Activated CD4-positive, alpha-beta T cell treated with anti-CD3 and anti-CD28 coated beads, Interleukin-2, amount 10 ng/mL, durations not matched to agents 24 days and 14 days (primary cell): ENCODE data around the gene FGF16. TPM values are rescaled to one million over a fixed set of nuclear protein-coding genes. Genes with fewer than 3 reads are reported as not detected.
A peak's percentile ranks its signal among the peaks of the same experiment; 100 is the strongest.
"Not testable (repeated sequence)": the region's sequence is repeated elsewhere in the genome, so short reads cannot be mapped to it uniquely, and the experiment has no call there.

ENCODE experiments used
- DNase-seq: peaks from one replicate; pipeline ENCODE4 v3.0.0; 2022
- H3K27ac Mint-ChIP-seq: one replicate; pipeline ENCODE4 v1.8.0; 2022; ENCODE audit warnings: mild to moderate bottlenecking, mixed read lengths
- H3K27me3 Mint-ChIP-seq: one replicate; pipeline ENCODE4 v1.8.0; 2022; ENCODE audit warnings: mixed read lengths
- H3K36me3 Mint-ChIP-seq: one replicate; pipeline ENCODE4 v1.8.0; 2022; ENCODE audit warnings: low read depth, mild to moderate bottlenecking, mixed read lengths
- H3K4me1 Mint-ChIP-seq: one replicate; pipeline ENCODE4 v1.8.0; 2021; ENCODE audit warnings: mixed read lengths
- H3K4me3 Mint-ChIP-seq: one replicate; pipeline ENCODE4 v1.8.0; 2022; ENCODE audit warnings: mild to moderate bottlenecking, moderate library complexity, mixed read lengths
- H3K9me3 Mint-ChIP-seq: one replicate; pipeline ENCODE4 v1.8.0; 2021; ENCODE audit warnings: mixed read lengths
- intact Hi-C: fragments of 100-400 bp; cut with micrococcal nuclease; formaldehyde crosslinking; loops from one replicate; pipeline ENCODE4 v1.15.1; 2023
- total RNA-seq: library from RNA; stranded (reverse); gene quantifications from 2 replicates; pipeline ENCODE4 v1.2.3, GENCODE V29; 2022

Gene FGF16
- total RNA-seq, result not detected in 2 replicates

GRCh38 chrX:77446908-77447652, at the start of gene FGF16:
FGF16 (plus strand) TSS chrX:77447389; CDS start chrX:77447675, 286 bp downstream.
- Mint-ChIP-seq H3K27me3 (peaks cover 21% of the 10 kb centered on the region), H3K4me1 (peaks cover 11% of the 10 kb centered on the region), H3K36me3 (no peaks in the 10 kb centered on the region), H3K4me3 (peak within 1 kb of the TSS; percentile 78), H3K27ac (no peak within 1 kb of the TSS), H3K9me3 (no peaks in the 10 kb centered on the region)
- peak; percentile 65 for DNase-seq
- intact Hi-C loops, result loop anchor here (10.0 kb wide), 1 partner anchor 442 kb away; no protein-coding TSS in a partner anchor

GRCh38 chrX:77398330-77398954, 48.7 kb upstream of the FGF16 start:
- Mint-ChIP-seq H3K4me3 (no peak overlapping the region), H3K4me1 (no peaks in the 10 kb centered on the region)

GRCh38 chrX:77404419-77404818, 42.8 kb upstream of the FGF16 start:
- intact Hi-C loops, result no loop called here
- no peak for DNase-seq
- H3K4me3 Mint-ChIP-seq, result no peak overlapping the region
- no peak overlapping the region for H3K27ac Mint-ChIP-seq
- no peaks in the 10 kb centered on the region for H3K4me1 Mint-ChIP-seq
- H3K9me3 Mint-ChIP-seq, result no peaks in the 10 kb centered on the region
- H3K36me3 Mint-ChIP-seq, result no peaks in the 10 kb centered on the region
- H3K27me3 Mint-ChIP-seq, result no peaks in the 10 kb centered on the region

More at GRCh38 chrX:77398330-77398954, 48.7 kb upstream of the FGF16 start:
- H3K27me3 Mint-ChIP-seq, result no peaks in the 10 kb centered on the region
- intact Hi-C loops, result no loop called here
- DNase-seq, result no peak
- H3K9me3 Mint-ChIP-seq, result no peaks in the 10 kb centered on the region
- H3K36me3 Mint-ChIP-seq, result no peaks in the 10 kb centered on the region
- no peak overlapping the region for H3K27ac Mint-ChIP-seq

- H3K27ac Mint-ChIP-seq, DNase-seq, H3K36me3 Mint-ChIP-seq, H3K27me3 Mint-ChIP-seq, H3K9me3 Mint-ChIP-seq, H3K4me1 Mint-ChIP-seq, intact Hi-C loops, H3K4me3 Mint-ChIP-seq: not testable (repeated sequence)
Measured at GRCh38 chrX:77407821-77408220, 39.4 kb upstream of the FGF16 start.

GRCh38 chrX:77412631-77413030, 34.6 kb upstream of the FGF16 start:
- no peaks in the 10 kb centered on the region for H3K4me1 Mint-ChIP-seq
- intact Hi-C loops, result no loop called here

GRCh38 chrX:77415161-77415560, 32.0 kb upstream of the FGF16 start:
- DNase-seq, result no peak
- Mint-ChIP-seq H3K27me3 (no peaks in the 10 kb centered on the region), H3K36me3 (no peaks in the 10 kb centered on the region), H3K4me1 (no peaks in the 10 kb centered on the region), H3K4me3 (no peak overlapping the region), H3K9me3 (peaks cover 5% of the 10 kb centered on the region), H3K27ac (no peak overlapping the region)
- intact Hi-C loops, result no loop called here

More at GRCh38 chrX:77412631-77413030, 34.6 kb upstream of the FGF16 start:
- no peaks in the 10 kb centered on the region for H3K27me3 Mint-ChIP-seq
- no peak overlapping the region for H3K4me3 Mint-ChIP-seq
- H3K27ac Mint-ChIP-seq, result no peak overlapping the region
- H3K9me3 Mint-ChIP-seq, result peaks cover 5% of the 10 kb centered on the region
- DNase-seq, result no peak
- H3K36me3 Mint-ChIP-seq, result no peaks in the 10 kb centered on the region

- Mint-ChIP-seq H3K36me3 (no peaks in the 10 kb centered on the region), H3K27ac (no peak overlapping the region)
Measured at GRCh38 chrX:77415882-77416281, 31.3 kb upstream of the FGF16 start.

GRCh38 chrX:77422891-77423648, 24.1 kb upstream of the FGF16 start:
- Mint-ChIP-seq H3K4me1 (no peaks in the 10 kb centered on the region), H3K27me3 (no peaks in the 10 kb centered on the region), H3K9me3 (no peaks in the 10 kb centered on the region), H3K4me3 (no peak overlapping the region), H3K36me3 (no peaks in the 10 kb centered on the region), H3K27ac (no peak overlapping the region)
- no peak for DNase-seq
- intact Hi-C loops, result no loop called here

More at GRCh38 chrX:77415882-77416281, 31.3 kb upstream of the FGF16 start:
- DNase-seq, result no peak
- Mint-ChIP-seq H3K4me1 (no peaks in the 10 kb centered on the region), H3K4me3 (no peak overlapping the region), H3K27me3 (no peaks in the 10 kb centered on the region), H3K9me3 (no peaks in the 10 kb centered on the region)
- intact Hi-C loops, result no loop called here

- intact Hi-C loops, result no loop called here
- Mint-ChIP-seq H3K4me3 (no peak overlapping the region), H3K27me3 (no peaks in the 10 kb centered on the region), H3K4me1 (no peaks in the 10 kb centered on the region), H3K36me3 (no peaks in the 10 kb centered on the region), H3K27ac (no peak overlapping the region), H3K9me3 (no peaks in the 10 kb centered on the region)
- no peak for DNase-seq
Measured at GRCh38 chrX:77426811-77427210, 20.4 kb upstream of the FGF16 start.

- H3K9me3 Mint-ChIP-seq, result no peaks in the 10 kb centered on the region
- H3K4me3 Mint-ChIP-seq, result no peak overlapping the region
- no peaks in the 10 kb centered on the region for H3K4me1 Mint-ChIP-seq
- H3K27me3 Mint-ChIP-seq, result no peaks in the 10 kb centered on the region
- intact Hi-C loops, result no loop called here
- no peaks in the 10 kb centered on the region for H3K36me3 Mint-ChIP-seq
- no peak for DNase-seq
- H3K27ac Mint-ChIP-seq, result no peak overlapping the region
Measured at GRCh38 chrX:77427611-77428010, 19.6 kb upstream of the FGF16 start.

GRCh38 chrX:77428551-77428950, 18.6 kb upstream of the FGF16 start:
- H3K27me3 Mint-ChIP-seq, result no peaks in the 10 kb centered on the region
- no peaks in the 10 kb centered on the region for H3K36me3 Mint-ChIP-seq
- H3K27ac Mint-ChIP-seq, result no peak overlapping the region
- DNase-seq, result no peak
- intact Hi-C loops, result no loop called here
- H3K9me3 Mint-ChIP-seq, result no peaks in the 10 kb centered on the region
- H3K4me3 Mint-ChIP-seq, result no peak overlapping the region
- H3K4me1 Mint-ChIP-seq, result no peaks in the 10 kb centered on the region

- intact Hi-C loops, result no loop called here
- Mint-ChIP-seq H3K27ac (no peak overlapping the region), H3K4me3 (no peak overlapping the region)
Measured at GRCh38 chrX:77431227-77431626, 16.0 kb upstream of the FGF16 start.

GRCh38 chrX:77433001-77433400, 14.2 kb upstream of the FGF16 start:
- H3K36me3 Mint-ChIP-seq, result no peaks in the 10 kb centered on the region
- H3K9me3 Mint-ChIP-seq, result no peaks in the 10 kb centered on the region
- no peak for DNase-seq
- H3K4me3 Mint-ChIP-seq, result no peak overlapping the region
- H3K4me1 Mint-ChIP-seq, result no peaks in the 10 kb centered on the region
- intact Hi-C loops, result no loop called here
- no peaks in the 10 kb centered on the region for H3K27me3 Mint-ChIP-seq
- H3K27ac Mint-ChIP-seq, result no peak overlapping the region

More at GRCh38 chrX:77431227-77431626, 16.0 kb upstream of the FGF16 start:
- no peaks in the 10 kb centered on the region for H3K36me3 Mint-ChIP-seq
- H3K27me3 Mint-ChIP-seq, result no peaks in the 10 kb centered on the region
- H3K9me3 Mint-ChIP-seq, result no peaks in the 10 kb centered on the region
- no peak for DNase-seq
- H3K4me1 Mint-ChIP-seq, result no peaks in the 10 kb centered on the region

GRCh38 chrX:77434962-77435361, 12.2 kb upstream of the FGF16 start:
- Mint-ChIP-seq H3K27me3 (no peaks in the 10 kb centered on the region), H3K9me3 (no peaks in the 10 kb centered on the region), H3K27ac (no peak overlapping the region), H3K4me1 (no peaks in the 10 kb centered on the region), H3K36me3 (no peaks in the 10 kb centered on the region), H3K4me3 (no peak overlapping the region)
- no peak for DNase-seq
- intact Hi-C loops, result no loop called here
